Measurements from ENCODE around the gene CARD9. TPM values are rescaled to one million over a fixed set of nuclear protein-coding genes. Genes with fewer than 3 reads are reported as not detected.

Gene CARD9
- total RNA-seq, 1 experiment from 2014 or later, result 5.6 TPM

DNA sequence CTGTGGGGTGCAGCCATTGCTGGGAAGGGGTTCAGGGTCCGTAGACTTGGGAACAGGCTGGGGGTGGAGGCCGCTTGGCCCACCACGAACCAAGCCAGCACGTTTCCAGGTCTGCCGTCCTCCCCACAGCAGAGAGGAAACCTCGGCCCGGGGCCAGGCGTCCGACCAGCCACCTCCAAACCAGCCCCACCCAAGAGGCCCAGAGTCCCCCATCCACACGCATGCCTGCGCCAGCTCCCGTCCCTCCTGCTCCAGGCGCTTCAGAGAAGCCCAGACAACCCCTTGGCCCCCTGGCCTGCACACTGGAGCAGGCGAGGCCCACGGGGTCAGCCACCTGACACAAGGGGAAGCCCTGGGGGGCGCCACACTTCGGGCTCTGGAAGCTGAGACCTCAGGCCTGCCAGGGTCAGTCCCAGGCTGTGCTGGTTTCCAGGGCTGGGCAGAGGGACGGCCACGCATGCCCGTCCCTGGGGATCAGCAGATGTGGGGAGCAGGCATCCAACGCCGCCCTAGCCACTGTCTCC is 16.2 kb downstream of the CARD9 start:
- H2BK12ac ChIP-seq (ENCODE audit: insufficient read length, low read depth, low read length), result no peak overlapping the region
- no peak overlapping the region for H3K56ac ChIP-seq (ENCODE audit: insufficient read length, low read depth, low read length)
- no peak overlapping the region for H3K4ac ChIP-seq (ENCODE audit: low read depth, low read length)
- no peak overlapping the region for H2BK20ac ChIP-seq (ENCODE audit: low read depth, low read length, poor library complexity, severe bottlenecking)
- H2BK120ac ChIP-seq (ENCODE audit: low read depth, low read length, poor library complexity, severe bottlenecking), result no peak overlapping the region
- H3K4me3 Mint-ChIP-seq, result no peak overlapping the region
- no peak overlapping the region for H4K91ac ChIP-seq (ENCODE audit: insufficient read length, low read depth, low read length)
- H3K4me1 Mint-ChIP-seq, result no peaks in the 10 kb centered on the region; a peak in 1 of 4 replicates
- H4K8ac ChIP-seq (replicated peaks; ENCODE audit: insufficient read length, low read depth, low read length), result no peak overlapping the region
- H3K27ac Mint-ChIP-seq, result no peak overlapping the region
- H3K4me2 ChIP-seq (ENCODE audit: insufficient read depth, insufficient read length, low read length), result no peak overlapping the region
- no peak overlapping the region for H3K27ac ChIP-seq (ENCODE audit: insufficient read length, low read depth, low read length)
- H2AK5ac ChIP-seq (ENCODE audit: insufficient read length, low read length), result no peak overlapping the region
- no peaks in the 10 kb centered on the region for H3K27me3 ChIP-seq (ENCODE audit: insufficient read depth, low read length)
- H3K23ac ChIP-seq (ENCODE audit: insufficient read length, low read depth, low read length), result no peak overlapping the region
- H3K79me1 ChIP-seq (ENCODE audit: insufficient read depth, low read depth, low read length, poor library complexity, severe bottlenecking), result no peaks in the 10 kb centered on the region
- no peaks in the 10 kb centered on the region for H3K4me1 ChIP-seq (ENCODE audit: insufficient read depth, low read length)
- H2AFZ ChIP-seq (ENCODE audit: low read length), result no peak overlapping the region
- TF ChIP-seq, protein P1, sequence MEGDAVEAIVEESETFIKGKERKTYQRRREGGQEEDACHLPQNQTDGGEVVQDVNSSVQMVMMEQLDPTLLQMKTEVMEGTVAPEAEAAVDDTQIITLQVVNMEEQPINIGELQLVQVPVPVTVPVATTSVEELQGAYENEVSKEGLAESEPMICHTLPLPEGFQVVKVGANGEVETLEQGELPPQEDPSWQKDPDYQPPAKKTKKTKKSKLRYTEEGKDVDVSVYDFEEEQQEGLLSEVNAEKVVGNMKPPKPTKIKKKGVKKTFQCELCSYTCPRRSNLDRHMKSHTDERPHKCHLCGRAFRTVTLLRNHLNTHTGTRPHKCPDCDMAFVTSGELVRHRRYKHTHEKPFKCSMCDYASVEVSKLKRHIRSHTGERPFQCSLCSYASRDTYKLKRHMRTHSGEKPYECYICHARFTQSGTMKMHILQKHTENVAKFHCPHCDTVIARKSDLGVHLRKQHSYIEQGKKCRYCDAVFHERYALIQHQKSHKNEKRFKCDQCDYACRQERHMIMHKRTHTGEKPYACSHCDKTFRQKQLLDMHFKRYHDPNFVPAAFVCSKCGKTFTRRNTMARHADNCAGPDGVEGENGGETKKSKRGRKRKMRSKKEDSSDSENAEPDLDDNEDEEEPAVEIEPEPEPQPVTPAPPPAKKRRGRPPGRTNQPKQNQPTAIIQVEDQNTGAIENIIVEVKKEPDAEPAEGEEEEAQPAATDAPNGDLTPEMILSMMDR (conservative IDR thresholded peaks at IDR 0.05), result no peak
- no peak for DNase-seq
- WGBS (ENCODE audit: extremely low coverage, insufficient read length, low lambda C conversion rate), result no CpG with 5 or more reads among the region's 22 CpGs
- no peaks in the 10 kb centered on the region for H3K27me3 Mint-ChIP-seq (ENCODE audit: low read depth)
- H2BK5ac ChIP-seq (ENCODE audit: insufficient read length, low read length), result no peak overlapping the region
- no peak overlapping the region for H3K14ac ChIP-seq (ENCODE audit: insufficient read depth, low read length)
- no peak overlapping the region for H3T11ph ChIP-seq (ENCODE audit: low read length)
- H3K36me3 Mint-ChIP-seq (ENCODE audit: insufficient read depth in 1 of 3, low read depth in 3 of 3), result peaks cover 0 to 3% (median 0%) of the 10 kb centered on the region in 3 experiments; a peak in 1 of 7 replicates
- H3K9me3 ChIP-seq (ENCODE audit: control insufficient read depth, low read depth, low read length), result no peaks in the 10 kb centered on the region
- no peaks in the 10 kb centered on the region for H3K79me2 ChIP-seq (ENCODE audit: insufficient read depth, low read length)
- H4K20me1 ChIP-seq (ENCODE audit: control insufficient read depth, insufficient read depth, insufficient read length), result no peaks in the 10 kb centered on the region
- no peaks in the 10 kb centered on the region for H3K9me3 Mint-ChIP-seq
- H2BK15ac ChIP-seq (ENCODE audit: low read depth, low read length), result no peak overlapping the region
- no peak overlapping the region for H3K18ac ChIP-seq (ENCODE audit: insufficient read length, low read depth, low read length)
- H3K9ac ChIP-seq (ENCODE audit: extremely low read depth, insufficient read length, low read length), result no peak overlapping the region
- H3K23me2 ChIP-seq (ENCODE audit: insufficient read length, low read depth, low read length, poor library complexity, severe bottlenecking), result no peaks in the 10 kb centered on the region
- H4K5ac ChIP-seq (ENCODE audit: insufficient read length, low read depth, low read length), result no peak overlapping the region

Measured in H9 (cell line).